AG09319 (cell line): ENCODE measurements around the gene SRRM4.

ENCODE experiments used
- DNase-seq: peaks from one replicate; pipeline ENCODE4 v3.0.0-alpha.2; 2010; ENCODE audit warnings: low read depth; ENCODE audit errors: extremely low read depth
- TF ChIP-seq, protein P1 (sequence below): IDR thresholded peaks from 2 replicates; pipeline ENCODE4 v1.5.1; 2011; ENCODE audit warnings: low read depth, mild to moderate bottlenecking, inconsistent platforms, low read length, moderate library complexity

The SRRM4 gene

DNA sequence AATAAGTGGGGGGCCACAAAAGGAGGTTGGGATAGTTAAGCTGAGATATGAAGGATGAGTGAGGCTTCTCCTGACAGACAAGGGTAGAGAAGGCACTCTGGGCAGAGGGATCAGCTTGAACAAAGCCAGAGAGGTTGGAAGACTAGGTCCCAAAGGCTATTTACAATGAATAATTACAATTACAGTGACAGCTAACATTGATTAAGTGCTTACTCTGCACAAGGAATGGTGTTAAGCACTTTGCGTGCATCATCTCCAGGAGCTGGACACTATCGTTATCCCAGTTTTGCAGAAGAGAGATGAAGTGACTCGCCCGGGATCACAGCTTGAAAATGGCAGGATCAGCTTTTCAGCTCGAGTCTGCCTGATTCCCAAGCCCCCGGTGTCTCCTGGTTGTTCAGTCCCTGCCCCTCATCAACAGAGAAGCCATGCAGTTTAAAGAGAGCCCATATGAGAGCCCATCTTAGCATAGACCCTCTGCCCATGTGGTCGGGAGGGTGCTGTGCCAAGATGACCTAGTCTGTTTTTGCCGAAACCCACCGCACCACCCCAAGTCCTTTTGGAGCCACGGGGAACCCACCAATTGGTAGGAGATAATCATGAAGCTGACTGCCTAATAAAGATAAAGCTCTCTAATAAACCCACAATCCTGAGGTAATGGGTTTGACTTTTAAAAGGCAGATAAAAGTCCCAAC is 107.5 kb downstream of the SRRM4 start:
- TF ChIP-seq, protein P1, sequence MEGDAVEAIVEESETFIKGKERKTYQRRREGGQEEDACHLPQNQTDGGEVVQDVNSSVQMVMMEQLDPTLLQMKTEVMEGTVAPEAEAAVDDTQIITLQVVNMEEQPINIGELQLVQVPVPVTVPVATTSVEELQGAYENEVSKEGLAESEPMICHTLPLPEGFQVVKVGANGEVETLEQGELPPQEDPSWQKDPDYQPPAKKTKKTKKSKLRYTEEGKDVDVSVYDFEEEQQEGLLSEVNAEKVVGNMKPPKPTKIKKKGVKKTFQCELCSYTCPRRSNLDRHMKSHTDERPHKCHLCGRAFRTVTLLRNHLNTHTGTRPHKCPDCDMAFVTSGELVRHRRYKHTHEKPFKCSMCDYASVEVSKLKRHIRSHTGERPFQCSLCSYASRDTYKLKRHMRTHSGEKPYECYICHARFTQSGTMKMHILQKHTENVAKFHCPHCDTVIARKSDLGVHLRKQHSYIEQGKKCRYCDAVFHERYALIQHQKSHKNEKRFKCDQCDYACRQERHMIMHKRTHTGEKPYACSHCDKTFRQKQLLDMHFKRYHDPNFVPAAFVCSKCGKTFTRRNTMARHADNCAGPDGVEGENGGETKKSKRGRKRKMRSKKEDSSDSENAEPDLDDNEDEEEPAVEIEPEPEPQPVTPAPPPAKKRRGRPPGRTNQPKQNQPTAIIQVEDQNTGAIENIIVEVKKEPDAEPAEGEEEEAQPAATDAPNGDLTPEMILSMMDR = no peak

DNA sequence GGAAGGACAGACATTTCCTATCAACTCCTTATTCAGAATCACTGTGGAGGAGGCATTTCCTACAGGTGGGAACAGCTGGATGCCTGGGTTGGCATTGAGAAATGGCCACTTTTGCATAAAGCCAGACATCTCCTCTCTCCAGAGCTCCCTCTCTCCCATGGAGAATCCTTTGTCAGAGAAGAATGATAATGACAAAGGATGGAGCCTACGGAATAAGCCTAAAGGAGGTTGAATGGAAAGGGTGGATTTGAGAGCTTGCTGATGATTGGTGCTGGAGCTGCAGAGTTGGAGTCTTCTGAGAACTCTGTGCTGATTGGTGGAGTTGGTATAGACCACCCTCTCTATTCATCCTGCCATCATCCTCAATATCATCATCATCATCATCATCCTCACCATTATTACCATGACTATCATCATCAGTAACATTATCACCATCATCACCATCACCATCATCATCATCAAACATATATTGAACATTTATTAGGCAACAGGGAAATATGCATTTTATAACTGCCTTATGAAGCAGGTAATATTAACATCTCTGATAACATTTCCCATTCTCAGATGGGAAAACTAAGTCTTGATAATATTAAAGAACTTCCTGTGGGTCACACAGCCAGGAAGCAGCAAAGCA is 108.2 kb downstream of the SRRM4 start:
- TF ChIP-seq, protein P1 = no peak
- DNase-seq = no peak

More for the DNA sequence above, 107.5 kb downstream of the SRRM4 start:
- no peak for DNase-seq

DNA sequence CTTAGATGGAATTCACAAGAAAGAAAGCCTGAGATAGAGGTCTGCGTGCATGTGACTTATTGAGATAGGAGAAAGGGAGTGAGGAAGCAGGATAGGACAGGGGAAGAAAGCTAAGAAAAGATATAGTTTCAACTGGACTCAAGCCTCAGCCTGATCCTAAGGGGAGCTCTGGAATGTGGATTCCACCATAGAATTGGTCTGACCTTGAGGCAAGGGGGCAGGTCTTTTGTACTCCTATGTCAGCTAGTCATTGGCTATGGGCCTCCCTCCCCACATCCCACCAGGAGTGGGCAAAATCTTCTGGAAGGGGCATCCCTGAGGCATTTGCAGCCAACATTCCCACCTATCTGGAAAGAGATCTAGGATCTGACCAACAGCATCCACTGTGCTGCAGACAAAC is 108.9 kb downstream of the SRRM4 start:
- TF ChIP-seq, protein P1 = no peak

DNA sequence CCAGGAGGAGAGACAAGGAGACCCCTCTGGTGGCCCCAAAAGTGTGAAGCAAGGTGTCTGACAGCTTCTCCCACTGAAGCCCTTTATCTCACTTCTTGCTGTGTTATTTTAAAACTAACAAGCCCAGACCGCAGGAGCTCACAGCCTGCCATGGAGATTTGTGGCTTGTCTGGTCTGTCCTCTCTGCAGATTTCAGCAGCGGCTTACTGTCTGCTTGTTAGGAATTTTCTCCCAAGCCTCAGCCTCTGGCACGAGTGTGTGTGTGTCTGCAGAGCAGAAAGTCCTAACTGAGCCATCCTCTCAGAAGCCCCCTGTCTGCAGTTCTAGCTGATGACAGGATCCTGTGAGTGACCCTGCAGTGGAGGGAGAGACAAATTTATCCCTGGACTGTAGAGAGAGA is 109.5 kb downstream of the SRRM4 start:
- DNase-seq = no peak
- TF ChIP-seq, protein P1 = no peak

More for the DNA sequence above, 108.9 kb downstream of the SRRM4 start:
- no peak for DNase-seq

DNA sequence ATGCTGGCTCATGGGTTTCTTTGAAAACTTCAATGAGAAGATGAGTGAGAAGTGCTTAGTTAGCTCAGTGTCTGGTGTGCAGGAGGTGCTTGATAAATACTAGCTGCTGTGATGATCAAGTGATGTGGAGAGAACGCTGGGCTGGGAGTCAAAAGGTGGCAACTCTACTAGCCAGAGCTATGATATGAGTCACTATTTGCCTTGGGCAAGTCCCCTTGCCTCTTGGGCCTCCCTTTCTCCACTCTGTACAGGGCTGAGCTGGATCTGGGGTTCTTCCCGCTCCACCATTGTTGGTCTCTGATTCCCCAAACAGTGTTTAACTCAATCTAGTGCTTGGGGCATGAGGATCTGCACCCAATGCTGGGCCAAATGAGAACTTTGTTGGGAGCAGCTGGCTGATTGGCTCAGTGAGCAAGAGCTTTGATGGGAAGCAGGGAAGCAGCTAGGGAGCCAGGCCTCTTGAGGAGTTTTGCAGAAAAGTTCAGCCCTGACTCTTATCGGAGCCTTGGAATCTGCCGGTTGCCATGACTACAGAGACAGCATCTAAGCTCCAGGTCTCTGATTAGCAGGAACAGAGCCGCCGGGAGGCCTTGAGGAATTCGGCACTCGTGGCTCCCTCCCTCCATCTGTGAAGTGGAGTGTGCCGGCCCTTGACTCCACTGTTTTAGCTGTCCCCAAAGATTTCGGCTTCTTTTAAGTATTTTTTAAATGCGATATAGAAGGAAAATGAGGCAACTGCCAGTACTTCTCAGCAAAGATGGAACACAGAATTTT is 115.3 kb downstream of the SRRM4 start:
- no peak for DNase-seq
- TF ChIP-seq, protein P1 = no peak

DNA sequence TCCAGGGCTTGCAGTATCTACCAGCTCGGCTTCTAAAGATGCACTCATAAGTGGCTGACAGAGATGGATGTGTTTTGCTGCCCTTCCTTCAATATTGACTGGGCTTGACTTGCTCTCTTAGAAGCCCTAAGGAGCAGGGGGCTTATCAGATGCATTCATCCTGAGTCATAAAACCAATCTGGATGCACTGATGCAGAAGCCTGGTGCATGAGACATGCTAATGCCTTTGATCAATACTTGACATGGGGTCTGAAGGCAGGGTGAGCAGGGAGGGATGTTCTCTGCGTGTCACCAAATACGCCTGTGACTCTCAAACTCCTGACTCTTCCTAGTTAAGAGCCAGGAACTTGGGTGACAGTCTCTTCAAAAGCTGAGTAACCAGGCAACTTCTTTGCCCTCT is 119.6 kb downstream of the SRRM4 start:
- TF ChIP-seq, protein P1 = no peak
- DNase-seq = no peak

DNA sequence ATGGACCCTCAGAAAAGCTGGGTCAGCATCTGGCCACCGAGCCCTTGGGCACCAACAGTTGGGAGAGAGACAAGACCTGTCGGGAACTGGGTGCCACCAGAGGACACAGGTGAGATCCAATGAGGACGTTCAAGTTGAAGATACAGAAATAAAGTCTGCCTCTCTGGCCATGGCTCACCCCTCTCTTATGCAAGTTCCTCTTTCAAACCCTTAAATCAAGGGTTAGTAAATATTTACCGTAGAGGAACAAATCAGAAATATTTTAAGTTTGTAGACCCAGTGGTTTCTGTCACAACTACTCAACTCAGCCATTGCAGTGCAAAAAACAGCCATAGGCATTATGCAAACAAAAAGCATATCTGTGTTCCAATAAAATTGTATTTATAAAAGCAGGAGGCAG is 120.9 kb downstream of the SRRM4 start:
- no peak for DNase-seq
- TF ChIP-seq, protein P1 = no peak
